Progenitor cell of endocrine pancreas (in vitro differentiated cells): ENCODE measurements around the gene PITPNM1. TPM values are rescaled to one million over a fixed set of nuclear protein-coding genes. Genes with fewer than 3 reads are reported as not detected.
"Not testable (repeated sequence)": the region's sequence is repeated elsewhere in the genome, so short reads cannot be mapped to it uniquely, and the experiment has no call there.

Experiments
- DNase-seq: peaks from one replicate; pipeline ENCODE4 v3.0.0; 2021; ENCODE audit warnings: low spot score; ENCODE audit not compliant: unreplicated experiment
- H3K27ac Mint-ChIP-seq: 2 replicates; pipeline ENCODE4 v1.8.0; 2021; ENCODE audit warnings: mild to moderate bottlenecking, moderate library complexity, mixed read lengths
- H3K27me3 Mint-ChIP-seq: 2 replicates; pipeline ENCODE4 v1.8.0; 2021; ENCODE audit warnings: mixed read lengths
- H3K36me3 Mint-ChIP-seq: 2 replicates; pipeline ENCODE4 v1.8.0; 2022; ENCODE audit warnings: mixed read lengths; ENCODE audit not compliant: insufficient read depth
- H3K4me1 Mint-ChIP-seq: 2 replicates; pipeline ENCODE4 v1.8.0; 2021; ENCODE audit warnings: low read depth, mixed read lengths
- H3K4me3 Mint-ChIP-seq: 2 replicates; pipeline ENCODE4 v1.8.0; 2021; ENCODE audit warnings: low read depth, mild to moderate bottlenecking, moderate library complexity, mixed read lengths
- H3K9me3 Mint-ChIP-seq: 2 replicates; pipeline ENCODE4 v1.8.0; 2021; ENCODE audit warnings: low read depth, mixed read lengths
- CTCF ChIP-seq: fragments of 200-600 bp; sonication (generic); IDR thresholded peaks from one replicate; pipeline ENCODE4 v1.5.0; 2021; ENCODE audit warnings: antibody characterized with exemption, mild to moderate bottlenecking; ENCODE audit not compliant: unreplicated experiment
- total RNA-seq: library from RNA; stranded (reverse); gene quantifications from 2 replicates; pipeline ENCODE4 v1.2.1, GENCODE V29; 2021

PITPNM1 gene
- total RNA-seq, 1 donor from 2014 or later: 76.3 TPM

- no peaks in the 10 kb centered on the region for H3K27me3 Mint-ChIP-seq
- no peak for TF ChIP-seq CTCF
- no peak overlapping the region for H3K4me3 Mint-ChIP-seq
- H3K9me3 Mint-ChIP-seq: no peaks in the 10 kb centered on the region
- peaks cover 8% of the 10 kb centered on the region for H3K36me3 Mint-ChIP-seq
- no peaks in the 10 kb centered on the region for H3K4me1 Mint-ChIP-seq
- no peak overlapping the region for H3K27ac Mint-ChIP-seq
- no peak for DNase-seq
Observed at GRCh38 chr11:67490727-67491065, 14.5 kb downstream of the PITPNM1 start.

- Mint-ChIP-seq H3K27ac (no peak overlapping the region), H3K27me3 (no peaks in the 10 kb centered on the region), H3K4me3 (no peak overlapping the region), H3K9me3 (no peaks in the 10 kb centered on the region), H3K36me3 (peaks cover 8% of the 10 kb centered on the region), H3K4me1 (no peaks in the 10 kb centered on the region)
- TF ChIP-seq CTCF: no peak
- DNase-seq: no peak
Observed at GRCh38 chr11:67489885-67490726, 15.1 kb downstream of the PITPNM1 start.

GRCh38 chr11:67489203-67489884 is 15.8 kb downstream of the PITPNM1 start:
- Mint-ChIP-seq H3K4me3 (no peak overlapping the region), H3K4me1 (no peaks in the 10 kb centered on the region), H3K36me3 (peaks cover 15% of the 10 kb centered on the region), H3K27me3 (no peaks in the 10 kb centered on the region), H3K9me3 (no peaks in the 10 kb centered on the region), H3K27ac (no peak overlapping the region)
- no peak for DNase-seq
- TF ChIP-seq CTCF: no peak

GRCh38 chr11:67486481-67487195 is 18.5 kb downstream of the PITPNM1 start:
- Mint-ChIP-seq H3K4me1 (peaks cover 9% of the 10 kb centered on the region), H3K36me3 (peaks cover 16% of the 10 kb centered on the region), H3K4me3 (no peak overlapping the region), H3K9me3 (peaks cover 2% of the 10 kb centered on the region), H3K27ac (no peak overlapping the region), H3K27me3 (no peaks in the 10 kb centered on the region)
- no peak for TF ChIP-seq CTCF
- DNase-seq: no peak

GRCh38 chr11:67485873-67486361 is 19.2 kb downstream of the PITPNM1 start:
- not testable (repeated sequence) for DNase-seq, H3K4me1 Mint-ChIP-seq, H3K9me3 Mint-ChIP-seq, H3K4me3 Mint-ChIP-seq, H3K27ac Mint-ChIP-seq, H3K27me3 Mint-ChIP-seq
- H3K36me3 Mint-ChIP-seq: peaks cover 16% of the 10 kb centered on the region
